ENCODE data around the gene PPIA.
"Not testable (repeated sequence)": the region's sequence is repeated elsewhere in the genome, so short reads cannot be mapped to it uniquely, and the experiment has no call there.

PPIA gene

DNA sequence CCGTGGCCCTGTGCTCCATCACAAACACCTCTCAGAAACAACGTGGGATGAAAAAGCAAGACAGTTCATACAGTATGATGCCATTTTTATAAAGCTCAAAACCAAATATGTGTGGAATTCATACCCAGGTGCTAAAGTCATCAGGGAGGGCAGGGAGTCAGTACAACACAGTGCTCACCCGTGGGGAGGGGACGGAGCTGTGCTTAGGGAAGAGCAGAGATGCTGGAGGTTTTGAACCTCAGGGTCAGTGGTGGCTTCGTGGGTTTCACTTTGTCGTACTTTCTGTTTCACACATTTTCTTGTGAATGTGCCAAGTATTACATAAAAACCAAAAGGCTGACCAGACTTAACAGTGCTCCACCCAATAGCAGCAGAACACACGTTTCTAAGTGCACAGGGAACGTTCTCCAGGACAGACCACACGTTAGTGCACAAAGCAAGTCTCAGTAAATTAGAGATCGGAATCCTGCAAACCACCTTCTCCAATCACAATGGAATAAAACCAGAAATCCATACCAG is 26.6 kb upstream of the PPIA start:
- no peaks in the 10 kb centered on the region for H3K27me3 ChIP-seq (ENCODE audit: insufficient read depth, insufficient read length)
- H3K9me3 ChIP-seq (ENCODE audit: insufficient read depth, low read length): no peaks in the 10 kb centered on the region
- no peak for DNase-seq (ENCODE audit: low read depth, low spot score)
- H3K36me3 ChIP-seq (ENCODE audit: insufficient read depth, insufficient read length, low read length): peaks cover 48% of the 10 kb centered on the region
- no peak overlapping the region for H3K4me3 ChIP-seq (ENCODE audit: insufficient read length, low read depth)
- peaks cover 23% of the 10 kb centered on the region for H3K4me1 ChIP-seq (ENCODE audit: insufficient read depth, insufficient read length)
- no peak overlapping the region for H3K9ac ChIP-seq (ENCODE audit: insufficient read length, low read depth)
- TF ChIP-seq SUZ12 (IDR thresholded peaks at IDR 0.05; ENCODE audit: extremely low read depth, insufficient read depth, insufficient read length): no peak
- no peak for TF ChIP-seq ZNF274 (IDR thresholded peaks at IDR 0.05; ENCODE audit: low read depth, low read length)
- TF ChIP-seq YY1 (IDR thresholded peaks at IDR 0.05; ENCODE audit: insufficient read depth, insufficient read length): no peak

DNA sequence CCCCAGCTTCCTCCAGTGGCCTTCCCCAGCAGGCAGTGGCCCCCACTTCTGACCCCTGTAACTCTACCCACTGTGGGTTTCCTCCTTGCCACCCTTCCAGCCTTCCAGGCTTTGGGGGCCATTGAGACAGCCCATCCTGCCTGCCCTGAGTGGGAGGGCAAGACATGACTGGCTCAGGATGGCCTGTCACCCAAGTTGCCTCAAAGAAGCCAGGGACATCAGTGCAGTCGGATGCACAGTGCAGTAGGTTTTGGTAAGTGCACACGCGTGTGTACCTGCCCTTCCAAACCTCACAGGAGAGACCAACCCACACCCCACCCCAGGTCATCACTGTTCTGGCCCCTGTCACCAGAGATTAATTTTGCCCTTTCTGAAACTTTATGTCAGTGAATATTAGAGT is 25.1 kb upstream of the PPIA start:
- DNase-seq (ENCODE audit: low read depth, low spot score): no peak
- TF ChIP-seq ZNF274 (IDR thresholded peaks at IDR 0.05; ENCODE audit: low read depth, low read length) (no peak), SUZ12 (IDR thresholded peaks at IDR 0.05; ENCODE audit: extremely low read depth, insufficient read depth, insufficient read length) (no peak)
- Histone ChIP-seq H3K36me3 (ENCODE audit: insufficient read depth, insufficient read length, low read length) (peaks cover 33% of the 10 kb centered on the region), H3K27me3 (ENCODE audit: insufficient read depth, insufficient read length) (no peaks in the 10 kb centered on the region), H3K9ac (ENCODE audit: insufficient read length, low read depth) (no peak overlapping the region), H3K4me3 (ENCODE audit: insufficient read length, low read depth) (no peak overlapping the region), H3K9me3 (ENCODE audit: insufficient read depth, low read length) (0 out of 2 replicates have a peak, but pooled peaks cover 6% of the 10 kb centered on the region), H3K4me1 (ENCODE audit: insufficient read depth, insufficient read length) (peaks cover 21% of the 10 kb centered on the region)

DNA sequence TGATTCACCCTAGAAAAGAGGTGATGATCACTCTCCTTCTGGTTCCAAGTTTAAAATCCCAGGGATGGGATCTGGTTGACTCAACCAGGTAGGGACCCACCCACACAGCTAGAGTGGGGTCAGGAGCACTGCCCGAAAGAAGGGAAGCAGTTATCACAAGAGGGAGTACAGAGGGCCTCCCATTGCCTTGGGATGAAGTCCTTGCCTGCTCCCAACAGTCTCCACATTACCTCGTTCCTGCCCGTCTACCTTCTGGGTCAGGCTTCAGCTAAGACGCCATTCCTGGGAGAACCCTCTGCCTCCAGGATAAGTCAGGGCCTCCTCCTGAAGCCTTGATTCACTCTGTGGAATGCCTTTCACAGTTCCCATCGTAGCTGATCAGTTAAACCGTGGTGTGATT is 24.0 kb upstream of the PPIA start:
- Histone ChIP-seq H3K9me3 (ENCODE audit: insufficient read depth, low read length) (0 out of 2 replicates have a peak, but pooled peaks cover 6% of the 10 kb centered on the region), H3K4me1 (ENCODE audit: insufficient read depth, insufficient read length) (peaks cover 17% of the 10 kb centered on the region), H3K27me3 (ENCODE audit: insufficient read depth, insufficient read length) (no peaks in the 10 kb centered on the region), H3K9ac (ENCODE audit: insufficient read length, low read depth) (no peak overlapping the region), H3K4me3 (ENCODE audit: insufficient read length, low read depth) (no peak overlapping the region), H3K36me3 (ENCODE audit: insufficient read depth, insufficient read length, low read length) (peaks cover 22% of the 10 kb centered on the region)
- DNase-seq (ENCODE audit: low read depth, low spot score): no peak
- TF ChIP-seq YY1 (IDR thresholded peaks at IDR 0.05; ENCODE audit: insufficient read depth, insufficient read length) (no peak), ZNF274 (IDR thresholded peaks at IDR 0.05; ENCODE audit: low read depth, low read length) (no peak), SUZ12 (IDR thresholded peaks at IDR 0.05; ENCODE audit: extremely low read depth, insufficient read depth, insufficient read length) (no peak)

DNA sequence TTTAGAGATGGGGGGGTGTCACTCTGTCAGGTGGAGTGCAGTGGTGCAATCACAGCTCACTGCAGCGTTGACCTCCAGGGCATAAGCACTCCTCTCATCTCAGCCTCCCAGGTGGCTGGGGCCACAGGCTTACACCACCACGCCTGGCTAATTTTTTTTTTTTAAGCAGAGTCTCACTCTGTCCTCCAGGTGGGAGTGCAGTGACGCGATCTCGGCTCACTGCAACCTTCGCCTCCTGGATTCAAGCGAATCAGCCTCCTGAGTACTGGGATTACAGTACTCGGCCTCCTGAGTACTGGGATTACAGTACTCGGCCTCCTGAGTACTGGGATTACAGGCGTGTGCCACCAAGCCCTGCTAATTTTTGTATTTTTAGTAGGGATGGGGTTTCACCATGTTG is 23.6 kb upstream of the PPIA start:
- TF ChIP-seq ZNF274 (IDR thresholded peaks at IDR 0.05; ENCODE audit: low read depth, low read length) (no peak), SUZ12 (IDR thresholded peaks at IDR 0.05; ENCODE audit: extremely low read depth, insufficient read depth, insufficient read length) (no peak), YY1 (IDR thresholded peaks at IDR 0.05; ENCODE audit: insufficient read depth, insufficient read length) (no peak)
- H3K4me1 ChIP-seq (ENCODE audit: insufficient read depth, insufficient read length): peaks cover 15% of the 10 kb centered on the region
- no peaks in the 10 kb centered on the region for H3K27me3 ChIP-seq (ENCODE audit: insufficient read depth, insufficient read length)
- peaks cover 18% of the 10 kb centered on the region for H3K36me3 ChIP-seq (ENCODE audit: insufficient read depth, insufficient read length, low read length)
- no peak overlapping the region for H3K9ac ChIP-seq (ENCODE audit: insufficient read length, low read depth)
- DNase-seq (ENCODE audit: low read depth, low spot score): no peak
- 0 out of 2 replicates have a peak, but pooled peaks cover 6% of the 10 kb centered on the region for H3K9me3 ChIP-seq (ENCODE audit: insufficient read depth, low read length)
- no peak overlapping the region for H3K4me3 ChIP-seq (ENCODE audit: insufficient read length, low read depth)

DNA sequence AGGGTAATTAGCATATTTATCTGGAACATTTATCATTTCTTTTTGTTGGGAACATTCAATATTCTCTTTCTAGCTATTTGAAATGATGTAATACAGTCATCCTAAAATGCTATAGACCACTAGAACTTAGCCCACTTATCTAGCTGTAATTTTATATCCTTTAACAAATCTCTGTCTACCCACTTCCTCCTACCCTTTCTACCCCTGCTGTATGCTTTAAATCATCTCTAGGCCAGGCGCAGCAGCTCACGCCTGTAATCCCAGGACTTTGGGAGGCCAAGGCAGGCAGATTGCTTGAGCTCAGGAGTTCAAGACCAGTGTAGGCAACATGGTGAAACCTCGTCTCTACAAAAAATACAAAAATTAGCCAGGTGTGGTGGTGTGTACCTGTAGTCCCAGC is 22.0 kb upstream of the PPIA start:
- H3K4me3 ChIP-seq (ENCODE audit: insufficient read length, low read depth); H3K36me3 ChIP-seq (ENCODE audit: insufficient read depth, insufficient read length, low read length); H3K27me3 ChIP-seq (ENCODE audit: insufficient read depth, insufficient read length); H3K9me3 ChIP-seq (ENCODE audit: insufficient read depth, low read length); H3K9ac ChIP-seq (ENCODE audit: insufficient read length, low read depth); DNase-seq (ENCODE audit: low read depth, low spot score); H3K4me1 ChIP-seq (ENCODE audit: insufficient read depth, insufficient read length): not testable (repeated sequence)

DNA sequence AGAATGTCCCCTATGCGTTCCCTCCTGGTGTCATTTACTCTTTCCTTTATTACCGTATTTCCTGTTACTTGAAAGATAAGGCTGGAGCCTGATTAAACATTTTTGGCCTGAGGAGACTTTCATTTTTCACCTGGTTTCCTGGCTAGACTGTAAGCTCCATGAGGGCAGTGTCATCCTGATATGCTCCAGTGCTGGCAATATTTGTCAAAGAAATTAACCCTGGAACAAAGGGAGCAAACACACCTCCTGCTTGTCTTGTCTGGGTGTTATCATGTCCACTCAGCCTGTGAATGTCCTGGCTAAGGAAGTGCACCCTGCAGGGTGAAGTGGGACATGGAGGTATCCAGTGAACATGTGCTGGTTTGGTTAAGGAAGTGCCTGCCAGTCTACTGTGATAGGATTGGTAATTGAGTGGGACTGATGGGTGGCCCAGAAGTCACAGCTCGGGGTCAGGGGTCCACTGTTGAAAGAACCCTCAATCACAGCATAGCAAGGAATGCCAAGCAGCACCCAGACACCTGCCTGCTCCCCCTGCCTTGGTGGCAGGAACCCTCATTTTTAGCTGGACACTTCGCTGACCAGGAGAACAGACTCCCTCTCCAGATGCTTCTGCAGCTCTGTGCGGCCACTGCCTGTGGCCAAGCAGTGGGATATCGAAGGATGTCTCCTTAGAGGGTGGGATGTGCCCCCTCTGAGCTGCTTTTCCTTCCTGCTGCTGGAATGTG is 20.9 kb upstream of the PPIA start:
- peaks cover 5% of the 10 kb centered on the region for H3K4me1 ChIP-seq (ENCODE audit: insufficient read depth, insufficient read length)
- no peak for TF ChIP-seq SUZ12 (IDR thresholded peaks at IDR 0.05; ENCODE audit: extremely low read depth, insufficient read depth, insufficient read length)
- TF ChIP-seq YY1 (IDR thresholded peaks at IDR 0.05; ENCODE audit: insufficient read depth, insufficient read length): no peak
- no peak for TF ChIP-seq ZNF274 (IDR thresholded peaks at IDR 0.05; ENCODE audit: low read depth, low read length)
- H3K9ac ChIP-seq (ENCODE audit: insufficient read length, low read depth): no peak overlapping the region
- 0 out of 2 replicates have a peak, but pooled peaks cover 6% of the 10 kb centered on the region for H3K9me3 ChIP-seq (ENCODE audit: insufficient read depth, low read length)
- no peaks in the 10 kb centered on the region for H3K36me3 ChIP-seq (ENCODE audit: insufficient read depth, insufficient read length, low read length)
- no peak for DNase-seq (ENCODE audit: low read depth, low spot score)
- H3K4me3 ChIP-seq (ENCODE audit: insufficient read length, low read depth): no peak overlapping the region
- H3K27me3 ChIP-seq (ENCODE audit: insufficient read depth, insufficient read length): no peaks in the 10 kb centered on the region

DNA sequence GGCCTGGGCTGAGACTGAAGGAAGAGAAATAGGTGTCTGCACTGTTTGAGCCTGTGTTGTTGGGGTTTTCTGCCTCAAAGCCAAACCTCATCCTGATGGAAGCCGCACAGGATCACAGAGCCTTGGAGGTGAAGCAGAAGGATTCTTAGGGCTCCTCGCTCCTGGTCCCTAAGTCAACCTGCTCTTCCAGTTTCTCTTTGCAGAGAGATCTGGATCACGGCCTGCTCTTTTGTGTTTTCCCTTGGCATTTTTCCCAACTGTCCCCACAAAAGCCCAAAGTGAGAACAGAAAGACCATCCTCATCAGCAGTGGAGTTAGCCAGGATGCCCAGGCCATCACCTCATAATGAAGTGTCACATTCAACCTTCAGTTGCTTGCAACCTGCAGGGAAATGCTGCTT is 20.3 kb upstream of the PPIA start:
- Histone ChIP-seq H3K9me3 (ENCODE audit: insufficient read depth, low read length) (0 out of 2 replicates have a peak, but pooled peaks cover 6% of the 10 kb centered on the region), H3K9ac (ENCODE audit: insufficient read length, low read depth) (no peak overlapping the region), H3K36me3 (ENCODE audit: insufficient read depth, insufficient read length, low read length) (no peaks in the 10 kb centered on the region), H3K4me1 (ENCODE audit: insufficient read depth, insufficient read length) (peaks cover 5% of the 10 kb centered on the region), H3K4me3 (ENCODE audit: insufficient read length, low read depth) (no peak overlapping the region), H3K27me3 (ENCODE audit: insufficient read depth, insufficient read length) (no peaks in the 10 kb centered on the region)
- DNase-seq (ENCODE audit: low read depth, low spot score): no peak
- TF ChIP-seq ZNF274 (IDR thresholded peaks at IDR 0.05; ENCODE audit: low read depth, low read length): no peak
- TF ChIP-seq SUZ12 (IDR thresholded peaks at IDR 0.05; ENCODE audit: extremely low read depth, insufficient read depth, insufficient read length): no peak
- no peak for TF ChIP-seq YY1 (IDR thresholded peaks at IDR 0.05; ENCODE audit: insufficient read depth, insufficient read length)

Measured in NT2/D1 (cell line).